Upper lobe of left lung (tissue), 4 donors: ENCODE data around the gene PRKAA1.

ENCODE experiments used
- POLR2A ChIP-seq, 4 donors: fragments of 450-650 bp; IDR thresholded peaks; one replicate each; pipeline ENCODE4 v1.5.1; 2016 to 2017; ENCODE audit warnings: antibody characterized with exemption in 4 of 4, mild to moderate bottlenecking in 2 of 4
- POLR2AphosphoS5 ChIP-seq, 2 donors: sonication (generic); formaldehyde crosslinking; IDR thresholded peaks; one replicate each; pipeline ENCODE4 v1.5.1; 2017; ENCODE audit warnings: antibody characterized with exemption in 2 of 2
- TF ChIP-seq, protein P1 (sequence below), 6 experiments: fragments of 450-650 bp in 4 of 6; fragments of 200-600 bp in 2 of 6; sonication (generic) in 2 of 6; IDR thresholded peaks; one replicate each; pipeline ENCODE4 v1.5.1; 2016 to 2019; ENCODE audit warnings: antibody characterized with exemption in 6 of 6

DNA sequence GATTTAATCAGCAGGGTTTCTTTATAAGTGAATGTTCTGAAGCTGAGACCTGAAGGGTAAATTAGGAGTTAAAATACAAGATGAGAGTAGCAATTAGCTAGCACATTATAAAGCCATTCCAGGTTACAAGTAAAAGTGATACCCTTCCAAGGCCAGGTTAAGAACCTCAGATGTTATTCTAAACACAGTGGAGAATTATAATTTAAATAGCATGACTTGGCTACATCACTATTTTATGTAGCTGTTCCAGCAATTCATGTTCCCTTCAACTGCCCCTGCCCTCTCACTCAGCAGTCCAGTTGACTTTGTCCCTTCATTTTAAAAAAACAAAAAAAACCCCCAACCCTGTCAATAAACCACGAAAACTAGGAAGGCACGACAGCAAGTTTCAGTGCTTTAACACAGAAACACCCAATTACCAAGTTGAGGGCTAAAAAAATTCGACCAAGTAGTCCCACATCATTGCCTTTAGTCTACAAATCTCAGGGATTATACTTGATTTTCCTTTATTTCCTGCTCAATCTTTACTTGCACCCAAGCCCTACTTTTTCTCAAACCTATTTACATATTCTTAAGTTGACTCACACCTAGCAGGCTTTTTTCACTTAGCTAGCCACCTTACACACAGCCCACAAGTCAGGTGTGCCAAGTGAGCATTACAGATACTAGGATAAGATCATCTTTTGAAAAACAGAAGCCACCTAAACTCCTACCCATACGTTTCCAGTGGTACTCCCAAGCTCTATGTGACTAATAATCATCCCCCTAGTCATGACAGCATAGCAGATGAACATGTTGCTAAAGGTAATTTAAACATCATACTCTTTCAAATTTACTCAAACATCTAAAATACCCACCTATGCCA is 33.4 kb upstream of the PRKAA1 start:
- TF ChIP-seq, protein P1, sequence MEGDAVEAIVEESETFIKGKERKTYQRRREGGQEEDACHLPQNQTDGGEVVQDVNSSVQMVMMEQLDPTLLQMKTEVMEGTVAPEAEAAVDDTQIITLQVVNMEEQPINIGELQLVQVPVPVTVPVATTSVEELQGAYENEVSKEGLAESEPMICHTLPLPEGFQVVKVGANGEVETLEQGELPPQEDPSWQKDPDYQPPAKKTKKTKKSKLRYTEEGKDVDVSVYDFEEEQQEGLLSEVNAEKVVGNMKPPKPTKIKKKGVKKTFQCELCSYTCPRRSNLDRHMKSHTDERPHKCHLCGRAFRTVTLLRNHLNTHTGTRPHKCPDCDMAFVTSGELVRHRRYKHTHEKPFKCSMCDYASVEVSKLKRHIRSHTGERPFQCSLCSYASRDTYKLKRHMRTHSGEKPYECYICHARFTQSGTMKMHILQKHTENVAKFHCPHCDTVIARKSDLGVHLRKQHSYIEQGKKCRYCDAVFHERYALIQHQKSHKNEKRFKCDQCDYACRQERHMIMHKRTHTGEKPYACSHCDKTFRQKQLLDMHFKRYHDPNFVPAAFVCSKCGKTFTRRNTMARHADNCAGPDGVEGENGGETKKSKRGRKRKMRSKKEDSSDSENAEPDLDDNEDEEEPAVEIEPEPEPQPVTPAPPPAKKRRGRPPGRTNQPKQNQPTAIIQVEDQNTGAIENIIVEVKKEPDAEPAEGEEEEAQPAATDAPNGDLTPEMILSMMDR (IDR thresholded peaks at IDR 0.05) = no peak
- TF ChIP-seq POLR2A (IDR thresholded peaks at IDR 0.05) (no peak), POLR2AphosphoS5 (IDR thresholded peaks at IDR 0.05) (no peak)
